NOMO-1 (cell line): ENCODE data around the gene MPHOSPH8.

ENCODE experiments used
- DNase-seq, 2 experiments: peaks; one replicate each; lab custom pipeline; 2025; ENCODE audit not compliant: unreplicated experiment in 2 of 2; lab: John Stamatoyannopoulos, UW

The MPHOSPH8 gene, protein sequence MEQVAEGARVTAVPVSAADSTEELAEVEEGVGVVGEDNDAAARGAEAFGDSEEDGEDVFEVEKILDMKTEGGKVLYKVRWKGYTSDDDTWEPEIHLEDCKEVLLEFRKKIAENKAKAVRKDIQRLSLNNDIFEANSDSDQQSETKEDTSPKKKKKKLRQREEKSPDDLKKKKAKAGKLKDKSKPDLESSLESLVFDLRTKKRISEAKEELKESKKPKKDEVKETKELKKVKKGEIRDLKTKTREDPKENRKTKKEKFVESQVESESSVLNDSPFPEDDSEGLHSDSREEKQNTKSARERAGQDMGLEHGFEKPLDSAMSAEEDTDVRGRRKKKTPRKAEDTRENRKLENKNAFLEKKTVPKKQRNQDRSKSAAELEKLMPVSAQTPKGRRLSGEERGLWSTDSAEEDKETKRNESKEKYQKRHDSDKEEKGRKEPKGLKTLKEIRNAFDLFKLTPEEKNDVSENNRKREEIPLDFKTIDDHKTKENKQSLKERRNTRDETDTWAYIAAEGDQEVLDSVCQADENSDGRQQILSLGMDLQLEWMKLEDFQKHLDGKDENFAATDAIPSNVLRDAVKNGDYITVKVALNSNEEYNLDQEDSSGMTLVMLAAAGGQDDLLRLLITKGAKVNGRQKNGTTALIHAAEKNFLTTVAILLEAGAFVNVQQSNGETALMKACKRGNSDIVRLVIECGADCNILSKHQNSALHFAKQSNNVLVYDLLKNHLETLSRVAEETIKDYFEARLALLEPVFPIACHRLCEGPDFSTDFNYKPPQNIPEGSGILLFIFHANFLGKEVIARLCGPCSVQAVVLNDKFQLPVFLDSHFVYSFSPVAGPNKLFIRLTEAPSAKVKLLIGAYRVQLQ

DNA sequence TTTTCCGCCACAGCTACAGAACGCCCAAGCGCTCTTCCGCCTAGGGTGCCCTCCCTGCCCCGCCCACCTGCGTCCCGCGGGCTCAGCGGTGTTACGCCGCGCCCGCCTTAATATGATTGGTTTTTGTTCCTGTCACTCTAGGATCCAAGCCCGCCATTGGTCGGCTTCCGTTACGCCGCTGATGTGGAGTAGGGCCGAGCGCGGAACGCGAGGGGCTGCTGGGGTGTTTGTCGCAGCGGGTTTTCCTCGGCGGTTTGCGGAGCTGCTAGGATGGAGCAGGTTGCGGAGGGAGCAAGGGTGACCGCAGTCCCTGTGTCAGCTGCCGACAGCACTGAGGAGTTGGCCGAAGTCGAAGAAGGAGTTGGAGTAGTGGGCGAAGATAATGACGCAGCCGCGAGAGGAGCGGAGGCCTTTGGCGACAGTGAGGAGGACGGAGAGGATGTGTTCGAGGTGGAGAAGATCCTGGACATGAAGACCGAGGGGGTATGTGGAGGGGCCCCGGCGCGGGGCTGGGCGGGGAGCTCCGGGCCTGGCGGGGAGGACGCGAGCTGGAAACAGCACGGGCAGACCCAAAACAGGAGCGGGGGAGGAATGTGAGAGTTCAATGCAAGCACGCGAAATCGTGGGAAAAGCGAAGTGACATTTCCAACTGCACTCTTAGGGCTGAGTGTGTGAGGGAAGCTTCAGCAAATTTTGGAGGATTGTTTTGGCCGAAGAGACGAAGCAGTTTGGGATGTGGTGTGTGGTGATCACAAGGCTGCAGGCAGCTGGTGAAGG, at the start of gene MPHOSPH8:
Gene MPHOSPH8, plus strand, starts transcription at position 181 of the 777 bp plus-strand sequence. Its CDS starts 90 bp downstream, at position 271.
- DNase-seq: peak; percentile 98 to 100

- DNase-seq: peak; percentile 97 to 98
Measured at GRCh38 chr13:19586904-19587634, 46.4 kb upstream of the MPHOSPH8 start.

- DNase-seq: peak; percentile 76 to 79
Measured at GRCh38 chr13:19587635-19588300, 45.7 kb upstream of the MPHOSPH8 start.

DNA sequence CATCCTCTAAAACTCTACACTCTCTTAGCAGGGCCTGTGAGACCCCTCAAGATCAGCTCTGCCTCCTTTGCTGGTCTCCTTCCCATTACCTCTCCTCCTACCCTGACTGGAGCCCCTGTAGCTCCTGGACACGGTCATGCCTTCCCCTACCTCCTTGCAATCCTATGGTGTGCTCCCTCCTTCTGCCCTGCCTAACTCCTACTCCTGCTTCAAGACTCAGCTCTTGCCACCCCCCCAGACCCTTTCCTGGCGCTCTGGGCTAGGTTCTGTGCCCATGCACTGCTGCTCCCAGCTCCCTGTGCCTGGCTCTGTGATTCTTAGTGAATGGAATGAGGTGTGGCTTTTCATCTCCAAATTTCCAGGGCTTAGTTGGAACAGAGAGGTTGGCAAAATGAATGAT, 44.1 kb upstream of the MPHOSPH8 start:
- DNase-seq: no peak

- DNase-seq: peak; percentile 52 to 60
Measured at GRCh38 chr13:19590423-19590822, 43.0 kb upstream of the MPHOSPH8 start.

GRCh38 chr13:19591864-19592263, 41.6 kb upstream of the MPHOSPH8 start:
- peak; percentile 74 to 89 for DNase-seq

DNA sequence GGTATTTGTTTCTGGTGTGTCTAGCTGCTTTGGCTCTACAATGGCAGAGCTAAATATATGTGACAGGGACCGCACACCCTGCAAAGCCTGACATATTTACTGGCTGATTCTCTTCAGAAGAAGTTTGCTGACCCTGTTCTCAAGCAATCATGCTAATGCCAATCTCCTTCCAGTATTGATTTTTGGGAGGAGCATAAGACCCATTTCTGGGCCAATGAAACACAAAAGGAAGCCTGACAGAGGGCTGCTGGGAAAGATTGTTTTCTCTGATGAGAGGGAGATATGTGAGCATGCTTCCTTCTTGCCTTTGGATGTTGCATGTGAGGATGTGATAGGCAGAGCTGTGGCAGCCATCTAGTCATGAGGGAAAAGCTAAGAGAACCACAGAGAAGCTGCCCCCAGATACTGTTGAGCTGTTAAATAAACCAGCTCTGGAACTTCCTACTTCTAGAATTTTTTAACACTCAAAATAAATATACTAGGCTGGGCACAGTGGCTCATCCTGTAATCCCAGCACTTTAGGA, 40.7 kb upstream of the MPHOSPH8 start:
- DNase-seq: no peak

GRCh38 chr13:19596086-19596485, 37.4 kb upstream of the MPHOSPH8 start:
- DNase-seq: no peak

GRCh38 chr13:19596960-19597361, 36.5 kb upstream of the MPHOSPH8 start:
- DNase-seq: peak; percentile 34 to 39

- no peak for DNase-seq
Measured at GRCh38 chr13:19597523-19597922, 35.9 kb upstream of the MPHOSPH8 start.

DNA sequence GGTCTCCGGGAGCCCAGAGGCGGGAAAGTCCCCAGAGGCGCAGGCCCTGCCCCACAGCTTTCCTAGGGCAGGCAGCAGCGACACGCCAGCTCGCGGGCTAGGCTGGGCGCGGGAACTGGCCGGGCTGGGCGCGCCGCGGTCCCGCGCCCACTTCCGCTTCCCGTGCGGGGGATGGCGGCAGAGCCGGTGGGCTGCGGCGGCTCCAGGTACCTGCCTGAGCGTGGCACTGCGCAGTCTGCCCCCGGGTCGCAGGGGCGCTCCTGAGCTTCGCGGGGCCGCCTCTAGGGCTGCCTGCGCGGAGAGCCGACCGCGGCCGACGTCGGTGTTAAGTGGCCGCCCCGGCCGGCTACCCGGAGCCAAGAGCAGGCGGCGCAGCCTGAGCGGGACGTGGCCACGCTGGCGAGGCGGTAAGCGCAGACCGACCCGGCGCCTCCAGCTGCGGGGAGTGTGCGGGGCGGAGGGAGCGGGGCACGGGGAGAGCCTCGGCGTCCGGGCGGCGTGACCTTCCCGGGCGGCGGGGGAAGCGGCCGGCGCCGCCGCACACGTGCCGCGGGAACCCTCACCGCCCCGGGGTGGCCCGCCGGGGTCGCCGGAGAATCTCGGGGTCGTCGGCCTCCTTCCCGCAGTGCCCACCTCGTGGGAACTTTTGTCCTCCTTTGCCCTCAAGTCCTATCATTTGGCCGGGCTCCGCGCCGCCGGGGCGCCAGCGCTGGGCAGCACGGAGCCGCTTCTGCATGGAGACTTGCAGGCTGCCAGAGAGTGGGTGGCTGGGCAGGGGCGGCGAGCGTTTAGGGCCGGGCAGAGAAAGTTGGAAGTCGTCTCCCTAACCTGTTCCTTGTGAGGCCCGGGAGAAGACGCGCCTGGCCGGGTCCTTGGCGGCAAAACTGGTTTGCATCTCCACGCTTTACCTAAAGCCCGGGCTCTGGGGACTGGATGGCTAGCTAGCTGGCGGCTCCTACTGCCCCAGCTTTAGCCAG, 31.4 kb upstream of the MPHOSPH8 start:
- peak; percentile 58 to 66 for DNase-seq

- DNase-seq: no peak
Measured at GRCh38 chr13:19604306-19604705, 29.2 kb upstream of the MPHOSPH8 start.

DNA sequence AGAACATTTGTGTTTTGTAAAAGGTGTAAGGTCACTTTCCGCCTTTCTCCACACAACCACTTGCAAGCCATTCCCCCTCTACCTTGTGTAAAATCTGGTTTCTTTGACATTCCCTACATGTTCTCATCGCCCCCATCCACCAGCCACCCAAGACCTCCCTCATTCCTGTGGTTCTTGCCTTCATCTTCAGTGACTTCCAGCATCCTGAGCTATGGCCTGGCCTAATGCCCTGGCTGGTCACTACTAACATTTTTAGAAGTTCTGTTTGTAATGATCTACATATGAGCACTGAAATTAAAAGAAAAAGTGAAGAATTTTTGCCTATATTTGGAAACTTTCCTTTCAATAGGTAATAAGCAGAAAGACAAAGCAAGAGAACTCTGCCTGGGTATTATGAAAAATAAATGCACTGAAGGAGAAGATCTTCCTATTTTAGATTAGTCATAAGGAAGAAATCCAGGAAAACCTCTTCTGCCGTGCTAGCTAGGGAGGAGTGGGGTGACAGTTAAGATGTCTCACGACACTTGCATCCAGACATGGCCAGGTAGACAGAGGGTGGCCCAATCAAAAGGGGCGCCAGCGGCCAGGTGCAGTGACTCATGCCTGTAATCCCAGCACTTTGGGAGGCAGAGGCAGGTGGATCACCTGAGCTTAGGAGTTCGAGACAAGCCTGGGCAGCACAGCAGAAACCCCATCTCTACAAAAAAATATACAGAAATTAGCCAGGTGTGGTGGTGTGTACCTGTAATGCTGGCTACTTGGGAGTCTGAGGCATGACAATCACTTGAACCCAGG, 28.1 kb upstream of the MPHOSPH8 start:
- no peak for DNase-seq

GRCh38 chr13:19606152-19606551, 27.3 kb upstream of the MPHOSPH8 start:
- no peak for DNase-seq

DNA sequence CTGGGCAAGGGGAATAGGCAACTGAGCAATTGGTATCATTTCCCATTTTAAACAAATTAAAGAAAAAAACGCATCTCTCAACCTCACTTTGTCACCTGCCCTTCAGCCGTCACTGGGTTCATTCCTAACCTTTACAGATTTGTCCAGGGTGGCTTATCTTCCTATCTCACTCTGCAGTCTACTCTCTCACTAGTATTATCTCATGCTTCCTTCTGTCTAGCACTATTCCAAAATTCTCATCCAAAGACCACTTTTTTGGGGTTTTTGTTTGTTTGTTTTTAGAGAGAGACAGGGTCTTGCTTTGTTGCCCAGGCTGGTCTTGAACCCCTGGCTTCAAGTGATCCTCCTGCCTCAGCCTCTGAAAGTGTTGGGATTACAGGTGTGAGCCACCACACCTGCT, 26.7 kb upstream of the MPHOSPH8 start:
- no peak for DNase-seq

GRCh38 chr13:19607523-19608078, 25.9 kb upstream of the MPHOSPH8 start:
- no peak for DNase-seq

GRCh38 chr13:19618977-19619376, 14.5 kb upstream of the MPHOSPH8 start:
- peak; percentile 47 to 59 for DNase-seq
